ENCODE results near the gene MRTFB.

Gene MRTFB

DNA sequence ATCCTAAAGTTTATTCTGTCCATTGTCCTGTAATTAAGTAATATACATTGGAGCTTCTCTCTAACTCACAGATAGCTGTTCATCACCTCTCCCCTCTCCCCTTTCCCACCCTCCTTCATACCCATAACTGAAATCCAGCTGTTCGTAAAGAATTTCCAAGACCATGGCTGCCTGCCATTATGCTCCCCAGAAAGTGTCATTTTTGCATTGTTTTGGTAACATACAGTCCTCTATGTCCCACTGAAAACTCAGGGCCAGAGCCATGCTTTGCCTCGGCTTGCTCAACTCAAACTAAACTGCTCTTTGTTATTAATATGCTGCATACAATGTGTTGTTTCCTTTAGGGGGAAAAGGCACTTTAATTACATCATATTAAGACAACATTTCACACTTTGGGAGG is 132.0 kb downstream of the MRTFB start:
- Histone ChIP-seq H3K4me2 (no peak overlapping the region), H3K9me3 (0 out of 2 replicates have a peak, but pooled peaks cover 4% of the 10 kb centered on the region), H3K27me3 (no peaks in the 10 kb centered on the region), H3K36me3 (peaks cover 9% of the 10 kb centered on the region; the same call in 1 of the 2 replicates), H3K27ac (no peak overlapping the region), H3K4me1 (no peaks in the 10 kb centered on the region), H3K9ac (no peak overlapping the region), H4K20me1 (no peaks in the 10 kb centered on the region), H3K4me3 (no peak overlapping the region)
- no peak for TF ChIP-seq Cebpa-rat (IDR thresholded peaks at IDR 0.05)

DNA sequence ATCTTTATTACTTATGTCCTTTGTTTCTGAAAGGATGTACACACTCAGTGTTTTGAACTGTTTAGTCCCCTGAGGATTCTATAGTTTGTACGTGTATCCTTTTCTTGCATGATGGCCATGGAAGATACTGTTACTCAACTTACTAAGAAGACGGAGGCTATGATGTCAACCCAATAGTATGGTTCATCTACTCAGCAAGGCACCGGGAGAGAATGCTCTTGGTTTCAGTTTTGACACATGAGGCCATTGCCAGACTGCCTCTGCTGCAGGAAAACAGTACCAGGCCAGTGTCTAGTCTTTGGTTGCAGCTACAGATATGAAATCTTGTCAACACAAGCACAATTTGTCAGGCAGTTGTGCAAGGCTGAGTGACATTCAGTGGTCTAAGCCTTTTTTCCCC is 134.5 kb downstream of the MRTFB start:
- Histone ChIP-seq H3K9ac (no peak overlapping the region), H3K4me2 (no peak overlapping the region), H3K27me3 (no peaks in the 10 kb centered on the region), H3K36me3 (peaks cover 3% of the 10 kb centered on the region; the same call in 1 of the 2 replicates), H3K27ac (no peak overlapping the region), H3K4me3 (no peak overlapping the region), H4K20me1 (no peaks in the 10 kb centered on the region), H3K4me1 (no peaks in the 10 kb centered on the region), H3K9me3 (no peaks in the 10 kb centered on the region)
- TF ChIP-seq Cebpa-rat (IDR thresholded peaks at IDR 0.05), result no peak

DNA sequence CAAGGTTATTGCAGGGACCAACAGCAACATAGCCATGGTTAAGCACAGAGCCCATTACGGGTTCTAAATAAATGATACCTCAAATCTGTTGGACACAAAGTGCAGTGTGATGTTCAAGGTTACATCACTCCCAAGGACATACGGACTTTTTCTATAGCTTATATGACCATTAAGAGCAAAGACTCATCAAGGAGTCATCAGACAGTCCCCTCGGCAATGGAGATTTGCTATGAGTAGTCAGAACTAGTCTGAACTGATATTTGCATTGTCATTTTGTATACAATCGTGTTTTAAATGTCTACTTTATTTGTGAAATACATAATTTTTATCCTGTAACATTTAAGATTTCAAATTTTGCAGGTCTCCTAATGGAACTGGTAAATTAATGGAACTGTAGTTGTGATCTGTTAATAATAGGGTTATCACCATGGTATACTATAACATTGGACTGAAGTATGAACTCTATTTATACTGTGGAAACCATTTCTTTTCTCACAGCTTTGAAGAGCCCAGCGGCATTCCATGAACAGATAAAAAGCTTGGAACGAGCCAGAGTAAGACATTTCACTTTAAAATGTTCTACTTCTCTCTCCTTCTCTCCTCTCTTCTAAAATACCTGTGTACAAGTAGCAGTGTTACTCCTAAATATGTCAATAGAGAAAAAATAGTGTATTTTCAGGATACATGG is 140.9 kb downstream of the MRTFB start:
- Histone ChIP-seq H3K36me3 (peaks cover 22% of the 10 kb centered on the region), H3K4me1 (no peaks in the 10 kb centered on the region), H4K20me1 (no peaks in the 10 kb centered on the region), H3K27me3 (no peaks in the 10 kb centered on the region), H3K27ac (no peak overlapping the region), H3K4me3 (no peak overlapping the region), H3K4me2 (no peak overlapping the region), H3K9me3 (no peaks in the 10 kb centered on the region), H3K9ac (no peak overlapping the region)
- TF ChIP-seq Cebpa-rat (IDR thresholded peaks at IDR 0.05), result no peak

DNA sequence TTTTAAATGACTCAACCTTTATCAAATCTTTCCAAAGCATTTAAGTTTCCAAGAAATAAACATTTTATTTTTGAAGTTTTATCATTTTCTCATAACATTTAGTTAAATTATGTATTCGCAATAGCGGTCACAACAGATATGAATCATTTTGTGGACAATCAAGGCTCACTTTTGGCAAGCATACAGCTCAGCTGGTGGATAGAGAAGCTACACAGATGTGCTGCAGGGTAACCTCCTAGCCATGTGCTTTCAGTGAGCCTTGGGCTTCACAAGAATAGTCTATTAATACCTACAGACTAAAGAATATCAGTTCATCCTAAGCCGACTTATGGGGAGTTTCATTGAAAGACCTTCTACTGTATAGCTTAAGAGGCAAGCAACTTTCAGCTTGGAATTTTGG is 144.8 kb downstream of the MRTFB start:
- Histone ChIP-seq H4K20me1 (no peaks in the 10 kb centered on the region), H3K4me1 (no peaks in the 10 kb centered on the region), H3K4me2 (no peak overlapping the region), H3K36me3 (peaks cover 57% of the 10 kb centered on the region), H3K4me3 (no peak overlapping the region), H3K27me3 (no peaks in the 10 kb centered on the region), H3K27ac (no peak overlapping the region), H3K9me3 (no peaks in the 10 kb centered on the region), H3K9ac (no peak overlapping the region)
- no peak for TF ChIP-seq Cebpa-rat (IDR thresholded peaks at IDR 0.05)

DNA sequence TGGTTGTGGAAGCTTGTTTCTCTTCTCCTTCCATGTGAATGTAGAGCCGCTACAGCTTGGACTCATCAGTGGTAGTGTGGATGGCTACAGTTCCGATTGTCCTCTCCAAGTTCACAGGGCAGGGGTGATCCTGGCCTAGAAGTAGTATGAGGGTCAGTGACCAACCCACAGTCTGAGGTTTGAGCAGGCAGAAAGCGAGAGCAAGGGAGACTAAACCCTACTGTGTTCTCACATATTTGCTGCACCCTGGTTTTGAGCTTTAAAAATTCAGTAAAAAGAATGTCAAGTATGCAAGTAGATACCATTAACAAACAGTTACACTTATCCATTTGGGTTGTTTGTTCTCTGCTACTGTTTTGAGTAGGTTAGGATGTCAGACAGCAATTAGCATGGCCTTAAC is 148.9 kb downstream of the MRTFB start:
- H3K4me2 ChIP-seq, result no peak overlapping the region
- H4K20me1 ChIP-seq, result no peaks in the 10 kb centered on the region
- TF ChIP-seq Cebpa-rat (IDR thresholded peaks at IDR 0.05), result no peak
- H3K36me3 ChIP-seq, result peaks cover 73% of the 10 kb centered on the region
- H3K27me3 ChIP-seq, result no peaks in the 10 kb centered on the region
- no peaks in the 10 kb centered on the region for H3K4me1 ChIP-seq
- no peak overlapping the region for H3K27ac ChIP-seq
- peaks cover 18% of the 10 kb centered on the region for H3K9me3 ChIP-seq
- H3K4me3 ChIP-seq, result no peak overlapping the region
- no peak overlapping the region for H3K9ac ChIP-seq

DNA sequence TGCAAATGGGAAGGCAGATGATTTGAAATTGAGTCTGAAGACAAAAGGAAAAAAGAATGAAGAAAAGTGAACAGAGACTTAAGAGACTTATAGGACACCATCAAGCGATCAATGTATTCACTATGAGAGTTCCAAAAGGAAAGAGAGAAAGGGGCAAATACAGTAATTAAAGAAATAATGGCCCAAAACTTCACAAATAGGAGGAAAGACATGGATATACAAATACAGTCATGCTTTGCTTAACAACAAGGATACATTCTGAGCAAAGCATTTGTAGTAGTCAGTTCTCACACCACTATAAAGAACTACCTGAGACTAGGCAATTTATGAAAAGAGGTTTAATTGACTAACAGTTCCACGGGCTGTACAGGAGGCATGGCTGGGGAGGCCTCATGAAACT is 152.5 kb downstream of the MRTFB start:
- H3K9ac ChIP-seq, result no peak overlapping the region
- H3K27ac ChIP-seq, result no peak overlapping the region
- peaks cover 29% of the 10 kb centered on the region for H3K9me3 ChIP-seq
- no peaks in the 10 kb centered on the region for H3K4me1 ChIP-seq
- peaks cover 79% of the 10 kb centered on the region for H3K36me3 ChIP-seq
- no peak overlapping the region for H3K4me2 ChIP-seq
- H3K27me3 ChIP-seq, result no peaks in the 10 kb centered on the region
- H3K4me3 ChIP-seq, result no peak overlapping the region
- no peak for TF ChIP-seq Cebpa-rat (IDR thresholded peaks at IDR 0.05)
- no peaks in the 10 kb centered on the region for H4K20me1 ChIP-seq

DNA sequence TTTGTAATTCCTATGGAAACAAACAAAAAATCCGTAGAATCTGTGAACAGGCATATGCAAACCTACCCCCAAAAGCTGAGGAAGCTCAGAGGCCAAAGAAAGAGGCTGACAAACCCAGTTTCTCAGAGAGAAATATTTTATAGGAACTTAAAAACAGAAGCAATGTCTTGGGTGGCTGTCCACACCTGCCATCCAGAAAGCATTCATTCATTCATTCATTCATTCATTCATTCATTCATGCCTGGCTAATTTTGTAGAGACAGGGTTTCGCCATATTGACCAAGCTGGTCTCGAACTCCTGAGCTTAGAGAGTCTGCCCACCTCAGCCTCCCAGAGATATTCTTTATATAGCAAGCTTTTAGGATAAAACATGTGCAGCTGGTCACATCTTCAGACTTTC is 154.3 kb downstream of the MRTFB start:
- Histone ChIP-seq H3K4me1 (no peaks in the 10 kb centered on the region), H3K27ac (no peak overlapping the region), H3K36me3 (peaks cover 62% of the 10 kb centered on the region), H3K27me3 (no peaks in the 10 kb centered on the region), H4K20me1 (no peaks in the 10 kb centered on the region), H3K9me3 (peaks cover 29% of the 10 kb centered on the region), H3K4me3 (no peak overlapping the region), H3K9ac (no peak overlapping the region), H3K4me2 (no peak overlapping the region)
- no peak for TF ChIP-seq Cebpa-rat (IDR thresholded peaks at IDR 0.05)

DNA sequence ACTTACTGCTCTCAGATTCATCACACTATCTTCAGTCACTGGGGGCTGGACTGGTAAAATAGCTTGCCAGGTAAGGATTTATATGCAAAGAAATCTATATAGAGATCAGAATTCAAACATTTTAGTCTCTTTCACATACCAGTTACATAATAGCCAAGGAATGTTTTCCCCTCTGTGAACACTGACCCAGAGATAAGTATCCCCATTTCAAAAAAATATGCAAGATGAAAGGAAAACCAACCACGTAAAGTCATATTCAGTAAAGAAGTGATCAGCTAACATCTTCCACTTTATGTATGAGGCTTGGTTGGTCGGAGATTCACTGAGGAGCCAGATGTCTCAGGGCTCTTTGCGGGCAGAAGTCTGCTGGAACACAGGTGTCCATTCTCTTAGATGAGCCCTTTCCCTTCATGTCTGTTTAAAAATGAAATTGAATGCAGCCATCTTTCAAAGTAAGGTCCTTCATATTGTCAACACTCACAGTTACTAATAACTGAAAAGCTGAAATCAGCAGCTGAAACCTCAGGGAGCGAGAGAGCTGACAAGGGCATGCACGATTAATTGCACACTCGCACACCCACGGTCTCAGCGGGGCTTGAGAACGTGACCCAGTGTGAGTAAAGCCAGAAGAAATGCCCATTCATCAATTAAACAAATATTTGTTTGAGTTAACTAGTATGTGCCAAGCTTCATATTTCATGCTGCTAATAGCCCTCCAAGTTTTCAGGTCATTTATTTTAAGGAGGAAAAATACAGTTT is 161.2 kb downstream of the MRTFB start:
- H3K9ac ChIP-seq, result no peak overlapping the region
- 0 out of 2 replicates have a peak, but pooled peaks cover 6% of the 10 kb centered on the region for H3K9me3 ChIP-seq
- H3K4me3 ChIP-seq, result no peak overlapping the region
- H4K20me1 ChIP-seq, result no peaks in the 10 kb centered on the region
- H3K27ac ChIP-seq, result no peak overlapping the region
- TF ChIP-seq Cebpa-rat (IDR thresholded peaks at IDR 0.05), result no peak
- no peaks in the 10 kb centered on the region for H3K4me1 ChIP-seq
- no peaks in the 10 kb centered on the region for H3K27me3 ChIP-seq
- H3K36me3 ChIP-seq, result peaks cover 49% of the 10 kb centered on the region
- no peak overlapping the region for H3K4me2 ChIP-seq

DNA sequence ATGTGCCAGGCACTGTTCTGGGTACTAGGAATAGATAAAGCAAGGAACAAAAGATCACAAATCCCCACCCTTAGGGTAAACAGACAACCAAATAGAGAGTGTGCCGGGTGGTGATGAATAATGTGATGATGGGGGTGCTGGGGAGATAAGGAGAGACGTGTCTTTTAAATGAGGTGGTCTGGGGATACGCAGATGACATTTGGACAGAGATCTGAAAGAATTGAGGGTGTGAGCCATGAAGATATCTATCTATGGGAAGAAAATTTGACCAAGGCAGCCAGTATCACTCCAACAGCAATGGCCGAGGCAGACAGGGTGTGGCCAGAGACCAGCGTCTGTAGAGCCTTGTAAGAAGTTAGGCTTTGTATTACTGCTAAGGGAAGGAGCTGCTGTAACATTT is 165.3 kb downstream of the MRTFB start:
- H3K4me2 ChIP-seq, result no peak overlapping the region
- H3K9ac ChIP-seq, result no peak overlapping the region
- H3K36me3 ChIP-seq, result peaks cover 65% of the 10 kb centered on the region
- H3K27ac ChIP-seq, result no peak overlapping the region
- no peak for TF ChIP-seq Cebpa-rat (IDR thresholded peaks at IDR 0.05)
- no peaks in the 10 kb centered on the region for H3K4me1 ChIP-seq
- H4K20me1 ChIP-seq, result no peaks in the 10 kb centered on the region
- no peak overlapping the region for H3K4me3 ChIP-seq
- no peaks in the 10 kb centered on the region for H3K9me3 ChIP-seq
- H3K27me3 ChIP-seq, result no peaks in the 10 kb centered on the region

DNA sequence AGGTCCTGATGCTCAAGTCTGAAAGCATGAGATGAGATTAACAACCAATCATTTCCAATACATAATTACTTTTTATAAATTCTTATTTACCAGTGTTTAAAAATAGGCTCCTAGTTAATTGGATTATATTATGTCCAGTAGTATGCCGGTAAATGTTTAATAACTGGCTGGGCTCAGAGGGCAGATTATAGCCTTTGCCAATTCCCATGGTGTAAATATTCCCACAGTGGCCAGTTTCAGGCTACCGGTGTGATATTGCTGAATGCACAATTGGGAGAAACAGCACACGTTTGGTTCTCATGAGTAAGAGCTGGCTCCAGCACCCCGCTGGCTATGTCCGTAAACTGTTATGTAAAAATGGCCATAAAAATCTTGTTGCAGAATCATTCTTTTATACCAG is 167.6 kb downstream of the MRTFB start:
- H3K9ac ChIP-seq, result no peak overlapping the region
- H3K4me3 ChIP-seq, result no peak overlapping the region
- no peaks in the 10 kb centered on the region for H4K20me1 ChIP-seq
- TF ChIP-seq Cebpa-rat (IDR thresholded peaks at IDR 0.05), result no peak
- H3K4me2 ChIP-seq, result no peak overlapping the region
- no peaks in the 10 kb centered on the region for H3K4me1 ChIP-seq
- H3K36me3 ChIP-seq, result peaks cover 76% of the 10 kb centered on the region
- H3K27me3 ChIP-seq, result no peaks in the 10 kb centered on the region
- no peak overlapping the region for H3K27ac ChIP-seq
- no peaks in the 10 kb centered on the region for H3K9me3 ChIP-seq

Data from BLaER1 (cell line).